Gastrocnemius medialis (tissue), 4 donors: Measurements from ENCODE around the gene PLEKHO1. TPM values are rescaled to one million over a fixed set of nuclear protein-coding genes. Genes with fewer than 3 reads are reported as not detected.
A peak's percentile ranks its signal among the peaks of the same experiment; 100 is the strongest.

ENCODE experiments used
- ATAC-seq, 2 donors: fragments of 150-250 bp; one replicate each; pipeline ENCODE4 v1.9.1; 2016
- DNase-seq, 2 donors: peaks; one replicate each; pipeline ENCODE4 v3.0.0-alpha.2; 2019
- H3K27ac ChIP-seq, 4 donors: fragments of 200-600 bp; sonication (generic); 1 replicate in 1 of 4; 2 replicates in 3 of 4; pipeline ENCODE4 v1.5.1; 2016 to 2018; ENCODE audit warnings: mild to moderate bottlenecking in 2 of 4, moderate library complexity in 1 of 4
- H3K27me3 ChIP-seq, 3 donors: fragments of 200-600 bp; sonication (generic) in 2 of 3; 1 replicate in 1 of 3; 2 replicates in 2 of 3; pipeline versions ENCODE4 v1.5.1 to v1.6.0; 2016 to 2019; ENCODE audit warnings: mild to moderate bottlenecking in 1 of 3, moderate library complexity in 1 of 3
- H3K36me3 ChIP-seq, 2 donors: fragments of 200-600 bp; sonication (generic) in 1 of 2; one replicate each; pipeline ENCODE4 v1.5.1; 2017 to 2018
- H3K4me1 ChIP-seq, 2 donors: fragments of 200-600 bp; sonication (generic) in 1 of 2; one replicate each; pipeline ENCODE4 v1.5.1; 2016 to 2017; ENCODE audit warnings: mild to moderate bottlenecking in 2 of 2
- H3K4me3 ChIP-seq, 4 donors: fragments of 200-600 bp; sonication (generic) in 3 of 4; 1 replicate in 1 of 4; 2 replicates in 3 of 4; pipeline ENCODE4 v1.5.1; 2016 to 2019; ENCODE audit warnings: mild to moderate bottlenecking in 2 of 4
- H3K9me3 ChIP-seq, 3 donors: fragments of 200-600 bp; sonication (generic) in 2 of 3; 1 replicate in 1 of 3; 2 replicates in 2 of 3; pipeline ENCODE4 v1.5.1; 2016 to 2019
- POLR2A ChIP-seq, 2 donors: fragments of 450-650 bp; IDR thresholded peaks; one replicate each; pipeline ENCODE4 v1.6.1; 2017; ENCODE audit warnings: antibody characterized with exemption in 2 of 2, mild to moderate bottlenecking in 2 of 2, moderate library complexity in 2 of 2
- in situ Hi-C, 4 donors: fragments of 200-750 bp; cut with MboI; loops; one replicate each; pipeline versions ENCODE4 v1.15.0 to v1.8.0; 2017; ENCODE audit warnings: low sequenced_read_pairs in 4 of 4
- intact Hi-C: fragments of 100-400 bp; cut with DNase I; formaldehyde crosslinking; loops from one replicate; pipeline ENCODE4 v1.15.1; 2023; ENCODE audit warnings: low total_unique reads
- total RNA-seq, 4 donors: library from RNA; depleted of rRNA; stranded (reverse); fragments of >200 nt; gene quantifications; one replicate each; pipeline versions ENCODE4 v1.1.0 to v1.2.3, GENCODE V29; 2016
- TF ChIP-seq, protein P1 (sequence below), 5 experiments: fragments of 450-650 bp in 3 of 5; fragments of 200-600 bp in 2 of 5; sonication (generic) in 2 of 5; IDR thresholded peaks in 4 of 5; conservative IDR thresholded peaks in 1 of 5; 1 replicate in 4 of 5; 2 replicates in 1 of 5; pipeline ENCODE4 v1.5.1; 2016 to 2019; ENCODE audit warnings: antibody characterized with exemption in 5 of 5, mild to moderate bottlenecking in 3 of 5, moderate library complexity in 3 of 5

PLEKHO1 gene
- 10 to 100 TPM; 24.3 to 57.7 (median 40.4) TPM for total RNA-seq

- peak within 1 kb of the TSS; percentile 84 to 91 (median 86) for H3K4me3 ChIP-seq
- in situ Hi-C loops (no loop called here), intact Hi-C loops (loop anchor here (1.0 to 5.0 kb wide), 2 partner anchors 64 to 82 kb away; partner anchors contain the start of gene VPS45)
- peaks cover 0 to 11% of the 10 kb centered on the region in 2 donors for H3K36me3 ChIP-seq
- H3K27me3 ChIP-seq: no peaks in the 10 kb centered on the region
- H3K4me1 ChIP-seq: peaks cover 24 to 50% of the 10 kb centered on the region in 2 donors
- TF ChIP-seq, protein P1, sequence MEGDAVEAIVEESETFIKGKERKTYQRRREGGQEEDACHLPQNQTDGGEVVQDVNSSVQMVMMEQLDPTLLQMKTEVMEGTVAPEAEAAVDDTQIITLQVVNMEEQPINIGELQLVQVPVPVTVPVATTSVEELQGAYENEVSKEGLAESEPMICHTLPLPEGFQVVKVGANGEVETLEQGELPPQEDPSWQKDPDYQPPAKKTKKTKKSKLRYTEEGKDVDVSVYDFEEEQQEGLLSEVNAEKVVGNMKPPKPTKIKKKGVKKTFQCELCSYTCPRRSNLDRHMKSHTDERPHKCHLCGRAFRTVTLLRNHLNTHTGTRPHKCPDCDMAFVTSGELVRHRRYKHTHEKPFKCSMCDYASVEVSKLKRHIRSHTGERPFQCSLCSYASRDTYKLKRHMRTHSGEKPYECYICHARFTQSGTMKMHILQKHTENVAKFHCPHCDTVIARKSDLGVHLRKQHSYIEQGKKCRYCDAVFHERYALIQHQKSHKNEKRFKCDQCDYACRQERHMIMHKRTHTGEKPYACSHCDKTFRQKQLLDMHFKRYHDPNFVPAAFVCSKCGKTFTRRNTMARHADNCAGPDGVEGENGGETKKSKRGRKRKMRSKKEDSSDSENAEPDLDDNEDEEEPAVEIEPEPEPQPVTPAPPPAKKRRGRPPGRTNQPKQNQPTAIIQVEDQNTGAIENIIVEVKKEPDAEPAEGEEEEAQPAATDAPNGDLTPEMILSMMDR (IDR thresholded peaks at IDR 0.05 in 4 of 5, conservative IDR thresholded peaks at IDR 0.05 in 1 of 5): no peak
- peak; percentile 94 for TF ChIP-seq POLR2A (IDR thresholded peaks at IDR 0.05)
- no peaks in the 10 kb centered on the region for H3K9me3 ChIP-seq
- H3K27ac ChIP-seq: peak within 1 kb of the TSS; percentile 90 to 94 (median 90)
- DNase-seq: peak; percentile 76 to 86
- peak; percentile 75 to 78 for ATAC-seq
These were observed at the start of gene PLEKHO1 for GRCh38 chr1:150149271-150150132. TSS of gene PLEKHO1 (plus strand) at chr1:150149916. CDS start at chr1:150150258, 342 bp downstream.

DNA sequence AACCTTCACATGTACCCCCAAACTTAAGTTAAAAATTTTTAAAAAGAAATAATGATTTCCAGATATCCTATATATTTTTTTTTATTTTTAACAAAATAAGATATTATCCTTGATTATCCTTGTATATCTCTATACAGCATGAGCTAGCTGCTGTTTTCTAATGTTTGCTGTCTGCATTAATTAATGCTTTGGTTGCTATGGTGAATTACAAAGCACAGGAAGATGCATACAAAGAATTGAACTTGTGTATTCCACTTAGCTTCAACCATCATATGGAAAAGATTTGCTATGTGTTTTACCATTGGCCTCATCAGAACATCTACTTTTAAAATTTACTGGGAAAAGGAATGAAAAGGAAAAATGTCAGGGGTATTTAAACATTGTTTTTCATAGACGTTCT is 46.7 kb upstream of the PLEKHO1 start:
- TF ChIP-seq, protein P1 (IDR thresholded peaks at IDR 0.05 in 4 of 5, conservative IDR thresholded peaks at IDR 0.05 in 1 of 5): no peak
- no peak for TF ChIP-seq POLR2A (IDR thresholded peaks at IDR 0.05)
- H3K27ac ChIP-seq: no peak overlapping the region
- in situ Hi-C loops: no loop called here
- H3K27me3 ChIP-seq: no peaks in the 10 kb centered on the region
- ATAC-seq (no peak), DNase-seq (no peak)
- H3K4me3 ChIP-seq: no peak overlapping the region
- H3K9me3 ChIP-seq: no peaks in the 10 kb centered on the region
- intact Hi-C loops: no loop called here
- H3K36me3 ChIP-seq: peaks cover 0 to 27% of the 10 kb centered on the region in 2 donors
- no peaks in the 10 kb centered on the region for H3K4me1 ChIP-seq

- H3K4me3 ChIP-seq: no peak overlapping the region
- no peak overlapping the region for H3K27ac ChIP-seq
- TF ChIP-seq, protein P1 (IDR thresholded peaks at IDR 0.05 in 4 of 5, conservative IDR thresholded peaks at IDR 0.05 in 1 of 5): no peak
- no peak for TF ChIP-seq POLR2A (IDR thresholded peaks at IDR 0.05)
- ATAC-seq (no peak), DNase-seq (no peak)
- no peaks in the 10 kb centered on the region for H3K27me3 ChIP-seq
- intact Hi-C loops: no loop called here
- H3K9me3 ChIP-seq: no peaks in the 10 kb centered on the region
- H3K36me3 ChIP-seq: no peaks in the 10 kb centered on the region
- no peaks in the 10 kb centered on the region for H3K4me1 ChIP-seq
- in situ Hi-C loops: no loop called here
These were observed 43.4 kb upstream of the PLEKHO1 start for GRCh38 chr1:150106341-150106740.

DNA sequence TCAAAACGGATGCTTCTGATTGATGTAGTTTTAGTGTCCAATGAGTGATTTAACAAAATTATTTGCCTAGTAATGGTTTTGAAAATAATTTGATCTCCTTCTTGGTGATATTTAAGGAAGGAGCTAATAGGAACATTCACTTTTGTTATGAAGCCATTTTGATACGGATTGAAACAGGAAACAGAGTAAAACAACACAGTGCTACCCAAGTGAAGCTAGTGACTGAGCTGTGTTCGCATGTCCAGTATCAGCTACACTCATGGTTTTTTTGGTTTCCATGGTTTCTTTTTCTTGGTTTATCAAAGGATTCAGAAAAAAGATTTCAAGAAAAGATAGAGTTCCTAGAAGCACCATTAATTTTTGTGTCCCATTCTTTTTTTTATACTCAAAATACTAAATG is 40.1 kb upstream of the PLEKHO1 start:
- in situ Hi-C loops: no loop called here
- no peaks in the 10 kb centered on the region for H3K27me3 ChIP-seq
- H3K36me3 ChIP-seq: peaks cover 0 to 10% of the 10 kb centered on the region in 2 donors
- intact Hi-C loops: no loop called here
- no peaks in the 10 kb centered on the region for H3K9me3 ChIP-seq
- no peak for DNase-seq
- no peak for ATAC-seq
- TF ChIP-seq, protein P1 (IDR thresholded peaks at IDR 0.05 in 4 of 5, conservative IDR thresholded peaks at IDR 0.05 in 1 of 5): no peak
- TF ChIP-seq POLR2A (IDR thresholded peaks at IDR 0.05): no peak
- no peak overlapping the region for H3K27ac ChIP-seq
- H3K4me1 ChIP-seq: no peaks in the 10 kb centered on the region
- H3K4me3 ChIP-seq: no peak overlapping the region
